GM18858 (cell line): ENCODE data around the gene FAH.

ENCODE experiments used
- ATAC-seq: cut with Tn5 transposase; IDR thresholded peaks from one replicate; pipeline ENCODE4 v1.9.1; 2021; ENCODE audit not compliant: unreplicated experiment

Gene FAH

DNA sequence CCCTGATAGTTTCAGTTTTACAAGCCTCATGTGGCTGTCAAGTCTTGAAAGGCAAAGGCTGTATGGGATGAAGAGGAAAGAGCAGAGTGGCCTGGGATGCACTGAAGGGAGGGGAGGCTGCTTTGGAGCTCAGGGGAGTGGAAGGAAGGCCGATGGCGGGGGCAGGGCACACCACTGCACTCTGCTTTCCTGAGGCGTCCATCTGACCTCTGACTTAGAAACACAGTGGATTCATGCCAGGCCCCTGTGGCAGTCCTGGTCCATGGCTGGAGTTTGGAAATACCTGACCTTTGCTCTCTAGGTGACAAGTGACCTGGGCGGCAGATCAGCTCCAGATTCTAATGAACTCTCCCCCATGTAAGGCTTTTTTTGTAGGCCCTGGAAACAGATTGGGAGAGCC, 19.0 kb downstream of the FAH start:
- no peak for ATAC-seq

GRCh38 chr15:80172401-80172800, 19.6 kb downstream of the FAH start:
- ATAC-seq = no peak

- no peak for ATAC-seq
Measured at GRCh38 chr15:80173022-80173759, 20.4 kb downstream of the FAH start.

- no peak for ATAC-seq
Measured at GRCh38 chr15:80174017-80174746, 21.4 kb downstream of the FAH start.

DNA sequence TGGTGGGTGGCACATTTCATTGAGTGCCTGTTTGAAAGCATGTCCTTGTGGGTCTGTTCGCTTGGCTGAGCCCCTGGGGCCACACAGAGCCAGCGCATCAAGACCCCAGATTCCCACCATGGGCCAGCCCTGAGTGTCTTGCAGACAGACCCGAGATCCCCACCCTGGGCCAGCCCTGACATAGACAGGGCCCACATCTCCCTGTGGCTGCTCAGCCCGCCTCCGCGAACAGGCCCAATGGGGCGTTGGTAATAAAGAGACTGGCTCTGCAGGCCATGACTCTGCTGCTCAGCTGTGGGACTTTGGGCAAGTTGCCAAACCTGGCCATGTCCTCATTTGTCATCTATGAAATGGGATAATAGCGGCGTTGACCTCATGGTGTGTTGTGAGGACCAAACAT, 22.6 kb downstream of the FAH start:
- ATAC-seq = no peak

DNA sequence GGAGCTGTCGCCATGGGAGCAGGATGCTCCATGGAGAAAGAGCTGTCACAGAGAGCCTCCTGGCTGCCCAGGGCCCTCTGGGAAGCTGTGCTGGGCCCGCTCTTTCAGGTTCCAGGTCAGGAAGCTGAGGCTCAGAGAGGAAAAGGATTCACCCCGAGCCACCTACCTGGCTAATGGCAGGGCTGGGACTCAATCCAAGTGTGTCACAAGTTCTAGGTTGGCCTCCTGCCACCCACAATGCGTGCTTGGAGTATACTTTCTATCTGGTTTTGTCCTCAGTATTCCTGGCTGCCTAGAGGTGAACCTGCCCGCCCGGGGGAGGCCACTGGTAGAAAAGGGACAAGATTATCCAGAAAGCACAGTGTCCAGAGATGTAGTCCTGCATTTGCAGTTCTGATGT, 23.6 kb downstream of the FAH start:
- ATAC-seq = no peak

GRCh38 chr15:80177156-80177555, 24.4 kb downstream of the FAH start:
- no peak for ATAC-seq

DNA sequence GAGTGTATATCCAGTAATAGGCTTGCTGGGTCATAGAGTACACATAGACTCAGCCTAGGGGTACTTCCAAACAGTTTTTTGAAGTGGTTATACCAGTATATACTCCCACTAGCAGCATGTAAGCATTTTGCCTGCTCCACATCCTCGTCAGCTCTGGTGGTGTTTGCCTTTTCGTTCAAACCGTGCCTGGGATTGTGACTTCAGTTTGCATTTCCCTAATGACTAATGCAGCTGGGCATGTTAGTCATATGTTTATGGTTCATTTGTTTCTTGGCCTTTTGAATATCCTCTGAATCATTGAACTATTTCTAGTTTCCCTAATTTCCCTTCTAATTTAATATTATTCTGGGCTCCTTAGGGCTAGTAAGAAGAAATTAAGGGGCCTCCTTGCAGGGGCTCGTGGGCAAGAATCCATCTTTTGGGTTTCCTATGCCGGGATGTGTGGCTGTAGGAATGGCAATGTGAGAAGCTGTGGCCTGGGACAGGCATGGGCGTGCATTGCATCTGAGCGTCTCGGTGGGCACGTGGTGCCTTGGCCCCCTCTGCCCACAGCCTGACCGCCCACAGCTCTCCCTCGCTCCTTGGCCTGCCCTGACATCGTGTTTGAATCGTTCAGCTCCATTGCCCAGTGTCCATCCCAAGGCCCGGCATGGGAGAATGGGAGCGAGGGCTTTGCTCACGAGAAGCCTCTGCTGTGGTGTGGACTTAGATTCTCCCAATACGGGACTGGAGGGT, 26.4 kb downstream of the FAH start:
- ATAC-seq = no peak

GRCh38 chr15:80179935-80180334, 27.1 kb downstream of the FAH start:
- no peak for ATAC-seq

- ATAC-seq = no peak
Measured at GRCh38 chr15:80180468-80180867, 27.7 kb downstream of the FAH start.

GRCh38 chr15:80180986-80181385, 28.2 kb downstream of the FAH start:
- ATAC-seq = no peak

GRCh38 chr15:80182611-80183261, 29.9 kb downstream of the FAH start:
- no peak for ATAC-seq

DNA sequence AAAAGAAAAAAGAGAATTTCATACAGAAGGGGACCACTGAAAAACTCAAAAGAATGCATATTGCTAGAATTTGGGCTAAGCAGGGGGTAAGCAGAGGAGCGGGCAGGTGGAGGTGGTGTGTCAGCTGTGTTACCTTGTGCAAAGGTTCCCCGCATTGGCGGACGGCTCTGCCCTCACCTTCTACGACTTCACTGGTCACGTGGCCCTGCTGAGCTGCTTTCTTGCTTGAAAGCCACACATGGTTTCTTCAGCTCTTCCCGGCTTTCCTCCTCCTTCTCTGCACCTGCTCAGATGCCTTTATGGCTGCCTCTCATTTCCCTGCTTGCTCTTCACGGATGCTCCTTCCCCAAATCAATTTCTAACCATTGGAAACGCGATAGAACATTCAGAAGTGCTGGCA, 30.5 kb downstream of the FAH start:
- ATAC-seq = no peak

GRCh38 chr15:80183886-80184285, 31.1 kb downstream of the FAH start:
- ATAC-seq = no peak

- ATAC-seq = no peak
Measured at GRCh38 chr15:80184554-80184953, 31.8 kb downstream of the FAH start.

DNA sequence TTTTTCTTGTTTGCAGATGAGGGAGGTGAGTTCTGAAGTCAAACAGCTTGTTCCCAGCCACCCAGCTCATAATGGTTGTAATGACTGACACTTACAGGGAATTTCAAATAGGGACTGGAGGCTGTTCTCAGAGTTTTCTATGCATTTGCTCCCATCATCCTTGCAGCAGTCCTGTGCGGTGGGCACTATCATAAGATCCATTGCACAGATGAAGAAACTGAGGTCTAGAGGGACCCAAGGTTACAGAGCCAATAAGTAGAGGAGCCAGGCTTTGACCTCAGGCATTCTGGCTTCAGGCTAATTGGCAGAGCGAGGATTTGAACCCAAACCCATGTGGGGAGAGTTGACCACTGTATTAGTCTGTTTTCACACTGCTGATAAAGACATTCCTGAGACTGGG, 32.4 kb downstream of the FAH start:
- no peak for ATAC-seq

DNA sequence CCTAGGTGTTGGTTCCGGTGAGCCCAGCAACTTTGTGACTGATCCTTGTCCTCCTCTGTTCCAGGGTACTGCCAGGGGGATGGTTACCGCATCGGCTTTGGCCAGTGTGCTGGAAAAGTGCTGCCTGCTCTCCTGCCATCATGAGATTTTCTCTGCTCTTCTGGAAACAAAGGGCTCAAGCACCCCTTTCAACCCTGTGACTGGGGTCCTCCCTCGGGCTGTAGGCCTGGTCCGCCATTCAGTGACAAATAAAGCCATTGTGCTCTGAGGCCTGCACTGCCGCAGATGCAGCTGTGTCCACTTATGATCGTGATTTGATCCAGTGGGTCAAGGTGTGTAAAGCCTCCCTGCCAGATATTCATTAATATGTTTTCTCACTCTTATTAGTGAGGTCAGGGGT, 33.3 kb downstream of the FAH start:
- ATAC-seq = no peak

DNA sequence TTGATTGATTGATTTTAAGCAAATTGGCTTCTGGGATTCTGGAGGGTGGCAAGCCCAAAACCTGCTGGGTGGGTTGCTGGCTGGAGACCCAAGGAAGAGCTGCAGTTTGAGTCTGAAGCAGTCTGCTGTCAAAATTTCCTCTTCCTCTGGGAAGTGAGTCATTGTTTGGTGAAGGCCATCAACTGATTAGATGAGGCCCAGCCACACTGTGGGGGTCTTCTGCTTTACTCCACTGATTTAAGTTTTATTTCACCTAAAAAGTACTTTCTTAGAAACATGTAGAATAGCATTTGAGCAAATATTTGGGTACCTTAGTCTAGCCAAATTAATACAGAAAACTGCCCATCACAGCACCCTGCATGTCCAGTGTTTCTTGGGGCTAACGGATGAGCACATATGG, 33.8 kb downstream of the FAH start:
- no peak for ATAC-seq

- ATAC-seq = no peak
Measured at GRCh38 chr15:80188251-80188650, 35.5 kb downstream of the FAH start.

DNA sequence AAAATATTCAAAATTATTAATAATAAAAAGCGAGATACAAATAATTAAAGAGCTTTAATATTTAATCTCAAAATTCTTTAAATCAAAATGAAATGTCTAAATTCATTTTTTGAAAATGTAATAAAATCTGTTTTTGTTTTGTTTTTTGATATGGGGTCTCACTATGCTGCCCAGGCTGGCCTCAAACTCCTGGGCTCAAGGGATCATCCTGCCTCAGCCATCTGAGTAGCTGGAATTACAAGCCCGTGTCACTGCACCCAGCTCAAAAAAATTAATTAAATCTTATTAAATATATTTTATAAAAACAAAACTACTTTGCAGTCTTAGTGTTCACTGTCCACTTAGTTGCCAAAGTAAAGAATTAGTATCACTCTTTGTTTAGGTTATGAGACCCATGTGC, 38.4 kb downstream of the FAH start:
- no peak for ATAC-seq

- no peak for ATAC-seq
Measured at GRCh38 chr15:80191897-80192595, 39.2 kb downstream of the FAH start.
